ENCODE results near the gene NET1. TPM values are rescaled to one million over a fixed set of nuclear protein-coding genes. Genes with fewer than 3 reads are reported as not detected.

NET1 gene
- total RNA-seq (2022) (149 and 175 TPM in 2 replicates), Bru-seq, nascent RNA (percentile 96 among the genes with signal in this experiment), BruChase-seq, experiment 1, labeled RNA remaining after a 2-hour chase (percentile 96 among the genes with signal in this experiment), BruChase-seq, experiment 2, labeled RNA remaining after a 6-hour chase (percentile 90 among the genes with signal in this experiment)
- long read RNA-seq, transcript NET1-201 (12 exons, 3,402 nt), result minor isoform, 27 of 139 reads
- long read RNA-seq, transcript NET1-202 (10 exons, 3,253 nt), result major isoform, 60 of 139 reads
- long read RNA-seq, partial matches to known transcripts, result 38 of 139 reads
- long read RNA-seq, other reads (novel, unspliced or antisense), result 14 of 139 reads

GRCh38 chr10:5412277-5412941, at the start of gene NET1:
TSS of gene NET1 (plus strand) at chr10:5412557. CDS start at chr10:5412693, 136 bp downstream.
- no peak within 1 kb of the TSS for H3K27ac Mint-ChIP-seq (ENCODE audit: unreplicated experiment)

GRCh38 chr10:5362873-5363272, 49.5 kb upstream of the NET1 start:
- peaks cover 40% of the 10 kb centered on the region for H3K27me3 Mint-ChIP-seq (ENCODE audit: insufficient read depth, unreplicated experiment)
- CTCF ChIA-PET, result no interaction called here

More at GRCh38 chr10:5412277-5412941, at the start of gene NET1:
- CTCF ChIA-PET, result interaction anchor here (0.6 to 1.7 kb wide), 4 partner anchors 22 to 597 kb away, joined by 3 to 7 read pairs (median 4); no protein-coding TSS in a partner anchor
- H3K4me3 ChIP-seq (ENCODE audit: low read depth, low read length), result peak within 1 kb of the TSS; percentile 81
- no peaks in the 10 kb centered on the region for H3K27me3 Mint-ChIP-seq (ENCODE audit: insufficient read depth, unreplicated experiment)
- DNase-seq, result peak; percentile 94 to 96
- peaks cover 12% of the 10 kb centered on the region for H3K9me3 Mint-ChIP-seq (ENCODE audit: unreplicated experiment)
- BruUV-seq (replicated peaks), result no TSS peak
- TF ChIP-seq CTCF (IDR thresholded peaks at IDR 0.05; ENCODE audit: insufficient read depth in 1 of 2, low read depth in 1 of 2, low read length in 1 of 2, severe bottlenecking in 1 of 2, unreplicated experiment in 1 of 2), result no peak
- POLR2A ChIA-PET, result interaction anchor here (0.6 to 1.6 kb wide), 4 partner anchors 34 to 586 kb away, joined by 3 to 6 read pairs (median 4); partner anchors contain the start of gene AKR1E2
- H3K36me3 ChIP-seq (ENCODE audit: control insufficient read depth, insufficient read depth, low read length), result 0 out of 2 replicates have a peak, but pooled peaks cover 2% of the 10 kb centered on the region
- no peaks in the 10 kb centered on the region for H3K27me3 ChIP-seq (replicated peaks; ENCODE audit: control insufficient read depth, insufficient read depth, low read length)
- H3K4me1 Mint-ChIP-seq (ENCODE audit: low read depth, unreplicated experiment), result peaks cover 3% of the 10 kb centered on the region
- peaks cover 8% of the 10 kb centered on the region for H3K9me3 ChIP-seq
- intact Hi-C loops (cut with micrococcal nuclease; ENCODE audit: unreplicated experiment), result no loop called here
- H3K36me3 Mint-ChIP-seq (ENCODE audit: insufficient read depth, unreplicated experiment), result no peaks in the 10 kb centered on the region
- H3K4me1 ChIP-seq, result peaks cover 15% of the 10 kb centered on the region; the same call in 1 of the 2 replicates
- H3K4me3 Mint-ChIP-seq (ENCODE audit: unreplicated experiment), result no peak within 1 kb of the TSS

More at GRCh38 chr10:5362873-5363272, 49.5 kb upstream of the NET1 start:
- POLR2A ChIA-PET, result no interaction called here
- H3K4me3 Mint-ChIP-seq (ENCODE audit: unreplicated experiment), result no peak overlapping the region
- no peak overlapping the region for H3K27ac Mint-ChIP-seq (ENCODE audit: unreplicated experiment)
- Histone ChIP-seq H3K4me3 (ENCODE audit: low read depth, low read length) (no peak overlapping the region), H3K9me3 (no peaks in the 10 kb centered on the region), H3K4me1 (peaks cover 12% of the 10 kb centered on the region), H3K27me3 (replicated peaks; ENCODE audit: control insufficient read depth, insufficient read depth, low read length) (peaks cover 2% of the 10 kb centered on the region), H3K36me3 (ENCODE audit: control insufficient read depth, insufficient read depth, low read length) (no peaks in the 10 kb centered on the region)
- H3K36me3 Mint-ChIP-seq (ENCODE audit: insufficient read depth, unreplicated experiment), result no peaks in the 10 kb centered on the region
- DNase-seq, result no peak
- intact Hi-C loops (cut with micrococcal nuclease; ENCODE audit: unreplicated experiment), result no loop called here
- H3K9me3 Mint-ChIP-seq (ENCODE audit: unreplicated experiment), result no peaks in the 10 kb centered on the region
- BruUV-seq (replicated peaks), result no TSS peak
- peaks cover 18% of the 10 kb centered on the region for H3K4me1 Mint-ChIP-seq (ENCODE audit: low read depth, unreplicated experiment)
- TF ChIP-seq CTCF (IDR thresholded peaks at IDR 0.05; ENCODE audit: insufficient read depth in 1 of 2, low read depth in 1 of 2, low read length in 1 of 2, severe bottlenecking in 1 of 2, unreplicated experiment in 1 of 2), result no peak
